Gastrocnemius medialis (tissue), 4 donors: Measurements from ENCODE around the gene CCDC93. TPM values are rescaled to one million over a fixed set of nuclear protein-coding genes. Genes with fewer than 3 reads are reported as not detected.

Experiments
- ATAC-seq, 2 donors: fragments of 150-250 bp; one replicate each; pipeline ENCODE4 v1.9.1; 2016
- DNase-seq, 2 donors: peaks; one replicate each; pipeline ENCODE4 v3.0.0-alpha.2; 2019
- H3K27ac ChIP-seq, 4 donors: fragments of 200-600 bp; sonication (generic); 1 replicate in 1 of 4; 2 replicates in 3 of 4; pipeline ENCODE4 v1.5.1; 2016 to 2018; ENCODE audit warnings: mild to moderate bottlenecking in 2 of 4, moderate library complexity in 1 of 4
- H3K27me3 ChIP-seq, 3 donors: fragments of 200-600 bp; sonication (generic) in 2 of 3; 1 replicate in 1 of 3; 2 replicates in 2 of 3; pipeline versions ENCODE4 v1.5.1 to v1.6.0; 2016 to 2019; ENCODE audit warnings: mild to moderate bottlenecking in 1 of 3, moderate library complexity in 1 of 3
- H3K36me3 ChIP-seq, 2 donors: fragments of 200-600 bp; sonication (generic) in 1 of 2; one replicate each; pipeline ENCODE4 v1.5.1; 2017 to 2018
- H3K4me1 ChIP-seq, 2 donors: fragments of 200-600 bp; sonication (generic) in 1 of 2; one replicate each; pipeline ENCODE4 v1.5.1; 2016 to 2017; ENCODE audit warnings: mild to moderate bottlenecking in 2 of 2
- H3K4me3 ChIP-seq, 4 donors: fragments of 200-600 bp; sonication (generic) in 3 of 4; 1 replicate in 1 of 4; 2 replicates in 3 of 4; pipeline ENCODE4 v1.5.1; 2016 to 2019; ENCODE audit warnings: mild to moderate bottlenecking in 2 of 4
- H3K9me3 ChIP-seq, 3 donors: fragments of 200-600 bp; sonication (generic) in 2 of 3; 1 replicate in 1 of 3; 2 replicates in 2 of 3; pipeline ENCODE4 v1.5.1; 2016 to 2019
- POLR2A ChIP-seq, 2 donors: fragments of 450-650 bp; IDR thresholded peaks; one replicate each; pipeline ENCODE4 v1.6.1; 2017; ENCODE audit warnings: antibody characterized with exemption in 2 of 2, mild to moderate bottlenecking in 2 of 2, moderate library complexity in 2 of 2
- in situ Hi-C, 4 donors: fragments of 200-750 bp; cut with MboI; loops; one replicate each; pipeline versions ENCODE4 v1.15.0 to v1.8.0; 2017; ENCODE audit warnings: low sequenced_read_pairs in 4 of 4
- intact Hi-C: fragments of 100-400 bp; cut with DNase I; formaldehyde crosslinking; loops from one replicate; pipeline ENCODE4 v1.15.1; 2023; ENCODE audit warnings: low total_unique reads
- total RNA-seq, 4 donors: library from RNA; depleted of rRNA; stranded (reverse); fragments of >200 nt; gene quantifications; one replicate each; pipeline versions ENCODE4 v1.1.0 to v1.2.3, GENCODE V29; 2016
- TF ChIP-seq, protein P1 (sequence below), 5 experiments: fragments of 450-650 bp in 3 of 5; fragments of 200-600 bp in 2 of 5; sonication (generic) in 2 of 5; IDR thresholded peaks in 4 of 5; conservative IDR thresholded peaks in 1 of 5; 1 replicate in 4 of 5; 2 replicates in 1 of 5; pipeline ENCODE4 v1.5.1; 2016 to 2019; ENCODE audit warnings: antibody characterized with exemption in 5 of 5, mild to moderate bottlenecking in 3 of 5, moderate library complexity in 3 of 5

CCDC93 gene
- total RNA-seq, 4 donors from 2014 or later = 9.6 to 13.6 (median 12.8) TPM

- TF ChIP-seq, protein P1, sequence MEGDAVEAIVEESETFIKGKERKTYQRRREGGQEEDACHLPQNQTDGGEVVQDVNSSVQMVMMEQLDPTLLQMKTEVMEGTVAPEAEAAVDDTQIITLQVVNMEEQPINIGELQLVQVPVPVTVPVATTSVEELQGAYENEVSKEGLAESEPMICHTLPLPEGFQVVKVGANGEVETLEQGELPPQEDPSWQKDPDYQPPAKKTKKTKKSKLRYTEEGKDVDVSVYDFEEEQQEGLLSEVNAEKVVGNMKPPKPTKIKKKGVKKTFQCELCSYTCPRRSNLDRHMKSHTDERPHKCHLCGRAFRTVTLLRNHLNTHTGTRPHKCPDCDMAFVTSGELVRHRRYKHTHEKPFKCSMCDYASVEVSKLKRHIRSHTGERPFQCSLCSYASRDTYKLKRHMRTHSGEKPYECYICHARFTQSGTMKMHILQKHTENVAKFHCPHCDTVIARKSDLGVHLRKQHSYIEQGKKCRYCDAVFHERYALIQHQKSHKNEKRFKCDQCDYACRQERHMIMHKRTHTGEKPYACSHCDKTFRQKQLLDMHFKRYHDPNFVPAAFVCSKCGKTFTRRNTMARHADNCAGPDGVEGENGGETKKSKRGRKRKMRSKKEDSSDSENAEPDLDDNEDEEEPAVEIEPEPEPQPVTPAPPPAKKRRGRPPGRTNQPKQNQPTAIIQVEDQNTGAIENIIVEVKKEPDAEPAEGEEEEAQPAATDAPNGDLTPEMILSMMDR (IDR thresholded peaks at IDR 0.05 in 4 of 5, conservative IDR thresholded peaks at IDR 0.05 in 1 of 5) = no peak
- no peak for TF ChIP-seq POLR2A (IDR thresholded peaks at IDR 0.05)
- peaks cover 0 to 71% of the 10 kb centered on the region in 2 donors for H3K36me3 ChIP-seq
These were observed 55.7 kb downstream of the CCDC93 start for GRCh38 chr2:117958186-117958585.

GRCh38 chr2:117957616-117958015, 56.3 kb downstream of the CCDC93 start:
- H3K4me3 ChIP-seq = no peak overlapping the region
- H3K36me3 ChIP-seq = peaks cover 1 to 77% of the 10 kb centered on the region in 2 donors
- H3K27ac ChIP-seq = no peak overlapping the region
- intact Hi-C loops (no loop called here), in situ Hi-C loops (no loop called here)
- no peak for TF ChIP-seq POLR2A (IDR thresholded peaks at IDR 0.05)
- TF ChIP-seq, protein P1 (IDR thresholded peaks at IDR 0.05 in 4 of 5, conservative IDR thresholded peaks at IDR 0.05 in 1 of 5) = no peak
- H3K4me1 ChIP-seq = no peaks in the 10 kb centered on the region
- ATAC-seq = no peak
- no peaks in the 10 kb centered on the region for H3K9me3 ChIP-seq
- no peak for DNase-seq
- H3K27me3 ChIP-seq = no peaks in the 10 kb centered on the region

More at GRCh38 chr2:117958186-117958585, 55.7 kb downstream of the CCDC93 start:
- no peaks in the 10 kb centered on the region for H3K4me1 ChIP-seq
- DNase-seq = no peak
- intact Hi-C loops = no loop called here
- no peaks in the 10 kb centered on the region for H3K9me3 ChIP-seq
- in situ Hi-C loops = no loop called here
- H3K4me3 ChIP-seq = no peak overlapping the region
- H3K27ac ChIP-seq = no peak overlapping the region
- H3K27me3 ChIP-seq = no peaks in the 10 kb centered on the region
- no peak for ATAC-seq

GRCh38 chr2:117956036-117956796, 57.7 kb downstream of the CCDC93 start:
- ATAC-seq (no peak), DNase-seq (no peak)
- TF ChIP-seq, protein P1 (IDR thresholded peaks at IDR 0.05 in 4 of 5, conservative IDR thresholded peaks at IDR 0.05 in 1 of 5) = no peak
- TF ChIP-seq POLR2A (IDR thresholded peaks at IDR 0.05) = no peak
- Histone ChIP-seq H3K27ac (no peak overlapping the region), H3K27me3 (no peaks in the 10 kb centered on the region), H3K4me3 (no peak overlapping the region), H3K4me1 (no peaks in the 10 kb centered on the region), H3K36me3 (peaks cover 2 to 91% of the 10 kb centered on the region in 2 donors), H3K9me3 (no peaks in the 10 kb centered on the region)
- intact Hi-C loops = no loop called here
- in situ Hi-C loops = no loop called here

DNA sequence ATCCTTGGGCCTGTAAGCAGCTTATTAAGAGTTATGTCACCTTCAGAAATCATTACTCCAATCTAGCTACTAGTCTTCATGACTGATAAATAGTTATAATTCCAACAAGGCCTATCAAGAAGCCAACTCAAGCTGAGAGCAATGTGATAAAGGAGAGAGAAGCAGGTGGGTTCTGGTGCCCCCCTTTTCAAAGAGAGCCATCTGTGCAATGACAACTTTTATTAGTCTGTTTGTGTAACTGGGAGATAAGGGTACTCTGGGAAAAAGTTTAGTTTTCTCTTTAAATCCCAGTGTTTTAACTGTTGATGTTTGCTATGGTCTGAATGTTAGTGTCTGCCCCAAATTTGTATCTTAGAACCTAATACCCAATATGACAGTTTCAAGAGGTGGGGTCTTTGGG, 60.6 kb downstream of the CCDC93 start:
- ATAC-seq (no peak), DNase-seq (no peak)
- in situ Hi-C loops = no loop called here
- Histone ChIP-seq H3K36me3 (peaks cover 7 to 97% of the 10 kb centered on the region in 2 donors), H3K4me3 (no peak overlapping the region), H3K27ac (no peak overlapping the region), H3K27me3 (no peaks in the 10 kb centered on the region), H3K9me3 (no peaks in the 10 kb centered on the region), H3K4me1 (no peaks in the 10 kb centered on the region)
- TF ChIP-seq, protein P1 (IDR thresholded peaks at IDR 0.05 in 4 of 5, conservative IDR thresholded peaks at IDR 0.05 in 1 of 5) = no peak
- no peak for TF ChIP-seq POLR2A (IDR thresholded peaks at IDR 0.05)
- intact Hi-C loops = no loop called here
